NOMO-1 treated with dmso at 0.1 percent for 144 hours (cell line): Measurements from ENCODE around the gene NUP93.
A peak's percentile ranks its signal among the peaks of the same experiment; 100 is the strongest.

Source experiments
- DNase-seq: peaks from one replicate; lab custom pipeline; 2025; ENCODE audit not compliant: unreplicated experiment; lab: John Stamatoyannopoulos, UW

Gene NUP93

DNA sequence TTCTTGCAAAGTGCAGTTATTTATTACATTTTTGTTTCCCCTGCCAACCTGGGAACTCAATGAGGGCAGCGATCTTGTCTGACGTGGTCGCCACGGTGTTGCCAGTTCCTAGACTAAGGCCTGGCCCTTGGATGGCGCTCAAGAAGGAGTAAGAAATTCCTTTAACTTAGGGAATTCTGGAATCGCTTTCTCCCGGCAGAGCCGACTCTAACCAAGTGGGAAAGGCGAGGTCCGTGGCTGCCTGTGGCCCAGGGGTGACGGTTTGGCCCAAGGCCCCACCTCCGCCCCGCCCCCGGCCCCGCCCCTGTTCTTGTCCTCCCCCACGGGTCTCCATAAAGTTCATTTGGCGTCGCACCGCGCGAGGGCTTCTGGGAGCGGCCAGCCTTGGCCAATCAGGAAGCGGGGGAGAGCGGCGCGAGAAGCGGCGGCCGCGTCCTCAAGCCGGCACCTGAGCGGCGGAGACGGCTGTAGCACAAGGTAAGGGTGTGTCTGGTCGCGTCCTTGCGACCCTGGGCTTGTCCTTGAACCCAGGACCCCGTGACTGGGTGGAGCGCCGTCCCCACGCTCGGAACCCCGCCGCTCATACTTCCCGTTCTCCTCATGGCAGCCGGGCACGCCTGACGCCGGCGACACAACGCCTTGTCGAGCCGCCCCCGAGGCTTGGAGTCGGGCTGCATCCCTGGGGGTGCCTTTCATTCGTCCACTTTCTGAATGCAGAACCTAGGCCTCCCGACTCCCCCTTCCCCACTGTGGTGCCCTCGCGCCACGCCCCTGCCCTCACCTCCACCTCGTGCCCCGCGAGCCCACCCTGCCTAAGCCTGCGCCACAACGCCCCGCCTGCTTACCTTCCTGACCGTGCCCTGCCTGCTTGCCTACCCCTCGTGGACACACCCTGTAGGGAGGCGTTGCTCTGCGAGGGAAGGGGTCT lies at the start of gene NUP93:
NUP93 (plus strand) TSS at position 395 of the 928 bp plus-strand sequence. CDS start 18,119 bp downstream, outside the sequence.
- DNase-seq = peak; percentile 92

DNA sequence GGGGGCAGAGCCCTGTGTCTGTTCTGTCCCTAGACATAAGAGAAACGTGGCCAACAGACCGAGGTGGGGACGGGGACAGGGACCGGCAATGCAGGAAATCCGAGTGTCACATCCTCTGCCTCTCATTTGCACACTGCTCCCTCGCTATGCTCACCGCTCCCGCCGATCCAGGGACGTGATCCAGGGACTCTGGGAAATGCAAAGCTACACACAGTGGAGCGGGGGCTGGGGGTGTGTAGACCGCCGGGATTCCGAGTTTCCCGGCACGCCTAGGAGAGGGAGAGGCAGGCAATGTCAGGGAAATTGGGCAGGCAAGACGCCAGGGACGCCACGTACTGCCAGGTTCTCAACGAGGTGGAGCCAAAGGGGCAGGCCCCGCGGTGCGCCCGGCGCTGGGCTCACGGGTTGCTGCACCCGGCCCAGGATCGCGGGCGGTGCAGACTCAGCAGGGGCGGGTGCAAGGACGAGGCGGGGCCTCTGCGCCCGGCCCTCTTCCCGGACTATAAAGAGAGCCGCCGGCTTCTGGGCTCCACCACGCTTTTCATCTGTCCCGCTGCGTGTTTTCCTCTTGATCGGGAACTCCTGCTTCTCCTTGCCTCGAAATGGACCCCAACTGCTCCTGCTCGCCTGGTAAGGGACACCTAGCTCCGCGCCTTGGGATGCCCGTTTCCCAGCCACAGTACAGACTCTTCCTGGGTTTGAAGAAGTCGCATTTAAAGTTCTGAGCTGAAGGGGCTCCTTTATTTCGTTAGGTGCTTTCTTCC lies 47.8 kb upstream of the NUP93 start, which contains the start of gene MT1X:
MT1X (plus strand) TSS at position 532 of the 764 bp plus-strand sequence; CDS start at position 603, 71 bp downstream.
- DNase-seq = peak; percentile 88

DNA sequence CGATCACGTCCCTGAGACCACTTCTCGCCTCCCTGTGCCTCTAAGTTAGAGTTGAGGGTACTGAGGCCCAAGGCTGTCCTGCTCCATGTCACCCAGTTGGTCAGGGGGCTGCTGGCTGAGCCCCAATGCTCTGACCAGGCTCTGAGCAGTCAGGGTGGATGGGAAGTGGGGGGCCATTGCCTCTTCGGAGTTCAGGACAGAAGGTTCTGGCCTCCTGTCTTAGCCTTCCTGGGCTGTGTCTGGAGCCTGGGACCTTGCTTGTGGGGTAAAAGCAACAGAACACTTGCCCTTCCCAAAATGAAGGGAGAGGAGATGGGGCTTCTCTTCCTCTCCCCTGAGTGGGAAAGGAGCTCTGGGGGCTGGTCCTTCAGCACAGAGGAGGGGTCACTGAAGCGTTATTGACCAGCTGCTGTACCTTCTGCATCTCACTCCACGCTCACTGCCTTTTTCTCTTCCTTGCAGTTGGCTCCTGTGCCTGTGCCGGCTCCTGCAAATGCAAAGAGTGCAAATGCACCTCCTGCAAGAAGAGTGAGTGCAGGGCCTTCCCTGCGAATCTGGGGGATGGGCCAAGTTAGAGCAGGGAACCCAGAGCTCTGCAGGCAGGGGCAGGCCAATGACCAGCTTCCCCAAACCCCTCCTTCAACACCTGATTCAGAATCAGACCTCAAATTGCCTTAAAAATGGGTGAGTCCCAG lies 47.1 kb upstream of the NUP93 start:
- DNase-seq = no peak

DNA sequence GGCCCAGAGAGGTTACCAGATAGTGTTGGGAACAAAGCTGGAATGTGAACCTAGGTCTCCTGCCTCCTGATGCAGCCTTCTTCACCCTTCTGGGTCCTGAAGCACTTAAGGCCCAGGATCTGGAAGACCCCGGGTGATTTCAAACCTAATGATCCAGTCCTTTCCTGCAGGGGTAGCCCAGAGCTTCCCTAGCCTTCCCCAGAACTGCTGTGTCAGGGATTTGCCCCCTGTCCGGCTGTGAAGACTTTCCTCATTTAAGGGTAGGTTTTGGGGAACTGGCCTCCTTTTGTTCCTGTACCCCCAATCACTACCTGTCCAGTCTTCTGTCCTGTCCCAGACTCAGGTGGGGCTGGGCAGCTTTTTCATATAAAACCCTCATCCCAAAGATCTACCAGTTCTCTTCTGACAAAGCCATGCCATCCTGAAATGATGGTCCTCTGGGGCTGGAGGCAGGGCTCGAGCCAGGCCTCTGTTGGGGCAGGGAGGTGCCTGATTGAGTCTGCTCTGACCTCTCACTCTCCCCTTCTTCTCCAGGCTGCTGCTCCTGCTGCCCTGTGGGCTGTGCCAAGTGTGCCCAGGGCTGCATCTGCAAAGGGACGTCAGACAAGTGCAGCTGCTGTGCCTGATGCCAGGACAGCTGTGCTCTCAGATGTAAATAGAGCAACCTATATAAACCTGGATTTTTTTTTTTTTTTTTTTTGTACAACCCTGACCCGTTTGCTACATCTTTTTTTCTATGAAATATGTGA lies 46.3 kb upstream of the NUP93 start:
- no peak for DNase-seq

DNA sequence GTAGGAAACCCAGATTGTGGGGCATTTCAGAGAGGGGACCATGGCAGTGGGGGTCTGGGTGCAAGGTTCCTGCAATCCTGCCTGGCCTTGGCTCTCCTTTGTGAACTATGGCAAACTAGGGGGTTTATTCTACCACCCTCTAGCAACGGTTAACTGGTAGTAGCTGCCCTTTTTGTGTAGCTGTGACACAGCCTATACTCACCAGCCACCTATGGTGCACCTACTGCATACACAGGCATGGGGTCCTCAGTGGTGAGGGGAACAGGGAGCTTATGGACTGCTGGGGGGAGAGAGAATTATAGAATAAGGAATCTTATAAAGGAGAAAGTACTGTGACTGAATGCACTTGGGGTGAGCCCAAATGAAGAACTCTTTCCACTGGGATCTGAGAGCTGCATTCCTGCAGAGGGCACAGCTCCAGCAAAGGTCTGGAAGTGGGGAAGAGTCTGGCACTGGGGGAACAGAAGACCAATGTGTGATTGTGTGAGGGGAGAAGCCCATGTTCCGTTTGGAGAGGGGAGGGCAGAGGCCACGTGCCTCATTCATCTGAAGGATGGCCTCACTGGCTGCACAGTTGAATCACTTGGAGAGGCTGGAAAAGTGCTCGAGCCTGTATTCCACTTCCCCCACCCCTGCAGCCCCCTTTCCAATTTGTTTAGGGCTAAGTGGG lies 45.5 kb upstream of the NUP93 start:
- no peak for DNase-seq

DNA sequence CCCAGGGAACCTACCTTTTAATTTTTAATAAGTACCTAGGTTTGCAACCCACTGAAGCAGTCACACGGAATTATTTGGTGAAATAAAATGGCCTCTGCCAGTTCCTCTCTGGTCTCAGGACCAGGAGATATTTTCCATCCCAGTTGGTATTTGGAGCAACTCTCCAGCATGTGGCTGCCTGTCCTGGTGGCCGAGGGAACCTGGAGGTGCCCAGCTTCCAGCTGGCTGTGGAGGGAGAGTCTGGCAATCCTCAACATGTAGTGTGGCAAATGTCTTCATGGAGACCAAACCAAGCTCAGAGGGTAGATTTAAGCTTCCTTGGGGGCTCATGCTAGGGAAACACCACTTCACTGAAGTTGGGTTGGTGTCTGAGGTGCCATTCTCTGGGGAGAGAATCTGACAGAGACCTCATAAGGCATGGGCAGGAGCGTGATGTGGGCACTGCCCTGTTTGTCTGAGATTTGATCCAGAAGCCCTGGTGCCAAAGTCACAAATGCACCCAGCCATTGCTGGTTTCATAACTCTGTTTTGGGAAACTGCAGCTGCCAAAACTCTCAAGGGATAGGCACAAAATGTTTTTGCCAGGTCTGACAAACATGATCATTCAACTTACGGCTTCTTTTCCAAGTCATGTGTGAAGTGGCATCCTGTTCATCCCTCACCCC lies 44.9 kb upstream of the NUP93 start:
- no peak for DNase-seq

DNA sequence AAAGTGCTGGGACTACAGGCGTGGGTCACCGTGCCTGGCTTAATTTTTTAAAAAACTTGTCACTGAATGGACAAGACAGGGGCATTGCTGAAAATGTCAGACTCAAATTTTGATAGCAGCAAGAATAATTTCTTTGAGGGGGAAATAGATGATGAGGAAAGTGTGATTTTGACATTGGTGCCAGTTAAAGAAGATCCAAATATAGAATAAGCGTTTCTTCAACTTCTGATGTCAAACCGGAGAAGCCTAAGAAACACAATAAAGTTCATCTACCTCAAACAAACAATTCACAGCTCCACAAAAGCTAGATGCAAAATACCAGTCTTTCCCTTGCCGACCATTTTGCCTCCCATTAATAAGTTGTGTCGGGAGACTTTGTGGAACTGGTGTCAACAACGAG lies 43.2 kb upstream of the NUP93 start:
- DNase-seq = no peak

DNA sequence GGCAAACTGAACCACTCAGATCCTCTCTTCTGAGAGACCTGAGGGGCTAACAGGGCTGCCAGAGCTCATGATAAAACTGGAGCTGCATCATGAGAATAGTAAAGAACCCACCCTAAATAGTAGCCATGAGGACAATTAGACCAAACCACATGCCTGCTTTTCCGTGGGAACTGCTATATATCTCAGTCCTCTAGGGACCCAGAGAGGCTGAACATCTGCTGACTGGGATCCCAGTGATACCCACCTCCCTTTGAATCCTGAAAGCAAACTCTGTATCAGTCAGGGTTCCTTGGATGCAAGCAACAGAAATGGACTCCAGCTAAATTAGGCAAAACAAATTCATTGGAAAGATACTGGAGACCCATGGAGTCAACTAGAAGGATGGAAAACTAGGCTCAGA lies 41.2 kb upstream of the NUP93 start:
- DNase-seq = no peak

DNA sequence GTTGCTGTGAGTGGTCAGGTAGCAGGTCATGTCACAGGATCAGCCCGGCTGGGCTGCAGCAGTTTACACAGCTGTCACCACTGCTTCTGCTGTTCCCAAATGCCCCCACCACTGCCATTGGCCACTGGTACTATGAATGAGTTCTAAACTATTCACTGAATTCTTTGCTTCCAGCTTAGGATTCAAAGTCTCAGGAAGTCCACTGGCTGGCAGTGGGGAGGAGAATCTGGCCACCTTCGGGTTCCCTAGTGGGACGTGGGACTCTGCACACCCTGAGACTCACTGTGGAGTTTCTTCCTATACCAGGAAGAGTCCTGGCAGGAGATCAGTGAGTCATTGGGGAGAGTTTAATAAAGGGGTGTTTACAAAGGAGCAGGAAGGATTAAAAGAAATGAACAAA lies 40.8 kb upstream of the NUP93 start:
- DNase-seq = no peak

DNA sequence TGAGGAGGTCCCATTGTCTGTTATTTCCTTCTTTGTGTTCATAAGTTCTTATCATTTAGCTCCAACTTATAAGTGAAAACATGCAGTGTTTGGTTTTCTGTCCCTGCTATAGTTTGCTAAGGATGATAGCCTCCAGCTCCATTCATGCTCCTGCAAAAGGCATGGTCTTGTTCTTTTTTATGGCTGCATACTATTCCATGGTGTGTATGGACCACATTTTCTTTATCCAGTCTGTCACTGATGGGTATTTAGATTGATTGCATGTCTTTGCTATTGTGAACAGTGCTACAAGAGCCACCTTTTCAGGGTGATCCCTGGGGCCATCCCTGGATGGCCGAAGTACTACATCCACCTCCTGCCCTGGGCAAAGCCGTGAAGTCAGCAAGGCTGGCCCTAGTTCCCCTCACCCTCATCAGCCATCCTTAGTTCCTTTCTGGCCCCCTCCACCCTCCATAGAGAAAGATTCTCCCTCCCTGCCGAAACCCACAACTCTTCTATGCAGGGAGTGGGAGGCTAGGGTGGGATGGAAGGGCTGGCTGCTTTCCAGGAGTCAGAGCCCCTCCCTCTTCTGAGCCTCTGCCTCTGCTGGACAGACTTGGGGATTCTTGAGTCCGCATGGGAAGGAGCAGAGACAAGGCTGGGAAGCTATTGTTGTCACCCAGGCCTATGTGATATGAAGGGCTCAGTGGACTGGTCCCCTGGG lies 39.4 kb upstream of the NUP93 start:
- DNase-seq = no peak

DNA sequence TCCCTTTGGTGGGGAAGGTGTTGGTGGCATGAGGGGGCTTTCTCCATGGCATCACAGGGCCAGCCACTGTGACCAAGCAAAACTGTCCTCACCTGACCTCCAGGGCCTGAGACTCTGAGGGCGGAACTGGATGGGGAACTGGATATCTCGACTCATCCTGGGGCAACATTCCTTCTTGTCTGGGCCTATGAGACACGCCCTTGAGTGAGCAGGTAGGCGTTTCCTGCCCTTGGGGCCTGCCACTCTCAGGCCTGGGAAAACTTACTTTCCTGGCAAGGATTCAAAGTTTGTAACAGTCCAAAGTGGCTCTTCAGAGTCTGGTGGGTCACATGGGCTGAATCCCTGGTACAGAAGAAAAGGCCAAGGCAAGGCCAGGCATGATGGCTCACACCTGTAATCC lies 38.0 kb upstream of the NUP93 start:
- no peak for DNase-seq

DNA sequence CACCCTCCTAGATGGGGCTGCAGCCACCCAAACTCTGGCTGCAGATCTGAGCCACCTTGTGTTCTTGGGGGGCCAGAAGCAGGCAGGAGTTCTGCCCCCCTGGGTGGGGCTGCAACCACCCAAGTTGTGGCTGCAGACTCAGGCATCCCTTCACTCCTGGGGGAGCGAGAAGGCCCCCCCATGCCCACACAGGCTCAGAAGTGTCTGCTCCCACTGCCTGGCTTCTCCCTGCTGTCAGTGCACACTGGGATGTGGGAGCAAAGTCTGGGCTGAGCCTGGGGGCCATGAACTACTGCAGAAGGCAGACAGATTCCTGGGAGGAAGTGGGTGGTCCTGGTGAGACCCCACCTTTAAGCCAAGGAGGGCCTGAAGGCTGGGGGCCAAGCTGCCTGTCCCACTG lies 34.7 kb upstream of the NUP93 start:
- DNase-seq = no peak

DNA sequence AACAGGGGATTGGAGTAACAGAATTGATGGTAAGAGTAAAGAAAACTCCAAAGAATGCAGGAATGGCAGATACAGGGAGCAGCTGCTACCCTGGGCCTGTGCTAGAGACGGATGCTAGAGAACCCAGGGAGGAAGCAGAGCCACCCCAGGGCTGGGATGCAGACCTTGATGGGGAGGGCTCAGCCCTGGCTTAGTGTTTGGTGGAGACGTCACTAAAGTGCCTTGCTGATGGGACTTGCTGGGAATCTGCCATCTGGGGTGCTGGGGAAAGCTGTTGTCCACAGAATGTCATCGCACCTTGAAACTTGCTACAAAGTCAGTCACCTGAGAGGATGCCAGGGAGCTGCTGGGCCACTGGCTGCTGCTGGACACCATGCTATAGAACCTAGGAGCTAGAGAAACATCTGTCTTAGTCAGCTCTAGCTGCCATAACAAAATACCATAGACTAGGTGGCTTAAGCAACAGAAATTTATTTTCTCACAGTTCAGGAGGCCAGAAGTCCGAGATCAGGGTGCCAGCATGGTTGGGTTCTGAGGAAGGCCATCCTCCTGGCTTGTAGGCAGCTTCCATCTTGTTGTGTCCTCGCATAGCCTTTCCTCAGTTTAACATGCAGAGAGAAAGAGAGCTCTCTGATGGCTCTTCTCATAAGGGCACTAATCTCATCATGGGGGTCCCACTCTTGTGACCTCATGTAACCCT lies 32.3 kb upstream of the NUP93 start:
- DNase-seq = no peak

DNA sequence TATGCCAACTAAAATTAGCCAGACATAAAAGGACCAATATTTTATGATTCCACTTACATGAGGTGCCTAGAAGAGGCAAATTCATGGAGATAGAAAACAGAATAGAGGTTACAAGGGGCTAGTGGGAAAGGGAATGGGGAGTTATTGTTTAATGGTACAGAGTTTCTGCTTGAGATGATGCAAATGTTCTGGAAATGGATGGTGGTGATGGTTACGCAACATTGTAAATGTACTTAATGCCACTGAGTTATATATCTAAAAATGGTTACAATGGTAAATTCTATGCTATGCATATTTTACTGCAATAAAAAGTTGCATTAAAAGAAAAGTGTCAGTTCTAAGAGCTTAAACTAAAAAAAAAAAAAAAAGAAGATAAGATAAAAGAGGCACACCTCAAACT lies 29.7 kb upstream of the NUP93 start:
- no peak for DNase-seq

DNA sequence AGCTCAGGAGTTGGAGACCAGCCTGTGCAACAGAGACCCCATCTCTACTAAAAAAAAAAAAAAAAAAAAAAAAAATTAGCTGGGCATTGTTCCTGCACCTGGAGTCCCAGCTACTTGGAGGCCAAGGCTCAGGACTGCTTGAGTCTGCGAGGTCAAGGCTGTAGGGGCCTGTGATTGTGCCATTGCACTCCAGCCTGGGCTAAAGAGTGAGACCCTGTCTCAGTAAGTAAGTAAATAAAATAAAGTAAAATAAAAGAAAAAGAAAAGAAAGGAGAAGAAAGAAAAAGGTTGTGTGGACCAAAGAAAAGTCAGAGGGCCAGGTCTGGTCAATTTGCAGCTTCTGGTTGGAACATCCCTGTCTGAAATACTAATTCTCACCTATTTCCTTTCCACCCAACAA lies 29.3 kb upstream of the NUP93 start:
- DNase-seq = no peak

DNA sequence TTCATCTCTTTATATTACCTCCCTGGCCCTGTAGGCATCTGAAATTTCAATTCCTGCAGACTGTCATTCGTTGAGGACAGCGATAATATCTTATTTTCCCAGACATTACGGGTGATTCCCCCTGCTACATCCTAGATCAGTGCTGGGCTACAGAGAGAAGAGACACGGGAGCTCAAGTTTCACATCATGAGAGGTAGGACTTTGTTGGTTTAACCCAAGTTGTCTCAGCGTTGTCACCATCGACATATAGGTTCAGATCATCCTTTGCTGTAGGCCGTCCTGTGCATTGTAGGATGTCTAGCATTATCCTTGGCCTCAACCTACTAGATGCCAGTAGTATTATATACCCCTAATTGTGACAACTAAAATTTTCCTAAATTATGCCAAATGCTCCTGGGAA lies 28.4 kb upstream of the NUP93 start:
- no peak for DNase-seq

DNA sequence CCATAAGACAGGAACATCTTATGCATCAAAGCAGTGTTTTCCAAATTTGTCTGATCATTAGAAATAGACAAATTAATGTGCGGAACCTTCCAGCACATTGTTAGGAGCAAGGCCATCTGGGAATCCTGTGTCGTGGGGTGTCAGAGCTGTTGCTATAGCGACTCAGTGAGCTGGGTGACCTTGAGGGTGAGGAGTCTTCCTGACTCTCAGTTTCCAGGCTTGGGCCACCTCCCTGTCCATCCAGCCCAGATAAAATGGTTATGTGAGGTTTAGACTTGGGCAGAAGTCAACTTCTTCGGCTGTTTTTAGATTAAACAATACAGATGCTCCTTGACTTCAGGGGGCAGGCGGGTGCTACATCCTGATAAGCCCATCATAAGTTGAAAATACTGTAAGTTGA lies 27.1 kb upstream of the NUP93 start:
- no peak for DNase-seq
